AG20443 (cell line): ENCODE measurements around the gene RTN1.

Source experiments
- DNase-seq: peaks from one replicate; pipeline ENCODE4 v3.0.0; 2012; ENCODE audit warnings: low spot score, mixed read lengths

RTN1 gene

GRCh38 chr14:59788176-59788575 is 82.4 kb downstream of the RTN1 start:
- no peak for DNase-seq

DNA sequence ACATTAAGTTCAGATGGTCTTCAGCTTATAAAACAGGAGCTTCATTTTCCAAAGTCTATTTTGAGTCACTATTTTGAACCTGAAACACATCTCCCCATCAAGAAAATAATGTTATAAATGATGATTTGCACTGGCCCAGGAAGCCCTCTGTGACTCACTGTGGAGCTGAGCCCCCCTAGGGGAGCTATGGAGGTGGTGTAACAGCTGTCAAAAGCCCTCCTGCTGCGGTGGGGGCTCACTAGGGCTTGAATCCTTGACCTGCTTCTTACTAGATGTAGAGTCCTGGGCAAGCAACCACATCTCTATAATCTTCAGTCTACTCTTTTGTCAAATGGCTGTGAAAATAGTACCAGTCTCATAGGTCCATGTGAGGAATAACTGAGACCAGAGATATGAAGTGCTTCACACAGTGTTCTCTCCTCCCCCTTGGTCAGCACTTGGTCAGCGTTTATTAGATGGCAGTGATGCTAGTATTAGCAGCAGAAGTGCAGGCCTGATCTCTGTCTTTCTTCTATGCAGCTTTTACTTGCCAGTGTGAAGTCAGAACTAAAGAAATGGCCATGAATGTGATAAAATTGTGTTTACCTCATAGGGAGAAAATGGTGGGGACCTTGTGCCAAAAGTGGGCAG is 83.4 kb downstream of the RTN1 start:
- no peak for DNase-seq

DNA sequence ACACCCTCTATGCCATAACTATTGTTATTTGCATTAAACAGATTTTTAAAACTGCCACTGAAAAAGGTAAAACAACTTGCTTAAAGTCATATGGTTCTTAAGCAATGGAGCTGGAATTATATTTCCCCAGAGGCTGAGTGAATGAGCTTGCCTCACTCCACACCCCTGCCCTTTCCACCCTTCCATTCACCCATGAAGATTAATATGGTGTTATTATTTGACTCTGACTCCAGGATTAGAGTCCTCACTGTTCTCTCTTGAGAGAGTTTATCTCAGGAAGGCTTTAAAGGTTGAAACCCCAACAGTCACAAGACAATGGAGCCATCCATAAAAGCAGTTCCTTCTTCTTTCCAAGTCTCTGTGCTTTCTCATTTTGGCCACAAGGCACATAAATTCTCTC is 84.9 kb downstream of the RTN1 start:
- no peak for DNase-seq

DNA sequence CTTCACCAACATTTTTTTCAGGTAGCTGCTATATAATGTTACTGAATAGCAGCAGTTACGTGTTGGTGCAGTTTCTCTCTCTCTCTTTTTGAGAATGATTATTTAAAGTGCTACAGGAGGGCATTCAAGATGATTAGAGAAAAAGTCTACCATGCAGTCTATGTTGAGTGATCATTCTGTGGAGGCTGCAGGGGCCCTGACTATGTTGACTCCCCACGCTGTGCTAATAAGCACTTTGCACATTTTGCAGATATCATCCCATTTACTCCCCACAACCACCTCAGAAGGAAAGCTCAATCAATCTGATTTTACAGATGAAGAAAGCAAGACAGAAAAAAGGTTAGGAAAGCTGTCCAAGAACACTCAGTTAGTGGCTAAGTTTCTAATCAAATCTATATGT is 87.8 kb downstream of the RTN1 start:
- DNase-seq: no peak

- no peak for DNase-seq
Observed at GRCh38 chr14:59777006-59777579, 93.5 kb downstream of the RTN1 start.

DNA sequence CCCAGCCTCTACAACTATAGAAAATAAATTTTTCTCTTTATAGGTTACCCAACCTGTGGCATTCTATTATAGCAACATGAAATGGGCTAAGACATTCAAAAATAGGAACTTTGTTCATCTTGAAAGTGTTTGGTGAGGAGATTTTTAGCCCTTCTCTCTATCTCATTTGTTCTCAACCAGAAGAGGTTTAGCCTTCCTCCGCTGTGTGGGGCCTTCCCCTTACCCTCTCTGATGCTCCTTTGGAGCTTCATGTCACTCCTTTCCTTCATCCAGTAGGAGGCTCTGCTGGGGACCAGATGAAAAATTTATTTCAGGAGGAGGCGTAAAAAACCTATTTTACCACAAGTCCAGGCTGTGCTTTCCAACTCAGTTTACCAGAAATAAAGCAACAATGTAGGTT is 94.1 kb downstream of the RTN1 start:
- DNase-seq: no peak

DNA sequence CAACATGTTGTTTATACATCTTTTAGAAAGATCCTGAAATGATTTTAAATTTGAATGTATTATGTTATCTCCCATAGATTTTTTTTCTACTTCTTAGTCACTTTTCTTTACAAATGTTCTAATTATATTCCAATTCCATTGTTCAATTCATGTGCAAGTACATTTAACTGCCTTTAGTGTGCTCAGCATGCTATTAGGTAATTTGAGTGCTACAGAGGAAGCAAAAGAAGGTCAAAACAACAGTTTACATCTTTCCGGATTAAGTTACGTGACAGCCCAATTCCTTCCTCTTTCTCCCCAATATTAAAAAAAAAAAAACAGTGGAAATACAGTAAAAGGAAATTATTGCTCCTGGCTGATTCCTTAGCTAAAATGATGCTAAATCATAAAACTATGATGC is 98.3 kb downstream of the RTN1 start:
- no peak for DNase-seq

GRCh38 chr14:59771577-59771976 is 99.0 kb downstream of the RTN1 start:
- DNase-seq: no peak

DNA sequence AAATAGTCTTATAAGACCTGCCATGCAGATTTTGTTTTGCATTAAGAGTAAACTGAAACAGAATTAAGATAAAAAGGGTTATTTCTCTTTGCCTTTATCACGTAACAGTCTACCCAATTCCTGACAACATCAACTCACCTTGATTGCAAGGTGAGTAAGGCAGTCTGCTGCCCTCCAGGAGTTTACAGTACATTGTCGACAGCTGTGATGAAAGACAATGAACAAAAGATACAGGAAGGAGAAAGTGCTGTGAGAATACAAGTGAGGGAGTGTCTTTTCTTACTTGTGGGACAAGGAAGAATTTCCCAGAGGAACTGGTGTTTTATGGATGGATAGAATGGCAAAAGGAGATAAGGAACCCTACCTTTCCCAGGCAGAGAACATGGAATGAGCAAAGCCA is 101.0 kb downstream of the RTN1 start:
- DNase-seq: no peak

- DNase-seq: no peak
Observed at GRCh38 chr14:59768855-59769375, 101.7 kb downstream of the RTN1 start.

DNA sequence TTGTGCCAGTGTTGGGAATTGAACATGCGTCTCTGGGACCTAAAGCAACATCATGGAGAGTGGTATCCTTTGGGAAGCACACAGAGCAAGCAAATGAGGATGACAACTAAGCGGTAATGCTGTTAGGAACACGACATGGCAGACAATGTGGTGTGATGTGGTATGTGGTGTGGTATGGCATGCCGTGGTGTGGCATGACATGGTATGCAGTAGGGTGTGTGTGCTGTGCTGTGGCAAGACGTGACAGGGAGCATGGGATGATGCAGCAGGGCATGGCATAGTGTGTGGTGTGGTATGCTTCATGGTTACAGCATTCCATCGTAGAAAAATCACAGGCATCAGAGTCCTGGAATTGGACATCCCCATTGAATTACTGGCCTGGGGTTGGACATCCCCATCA is 108.7 kb downstream of the RTN1 start:
- no peak for DNase-seq

DNA sequence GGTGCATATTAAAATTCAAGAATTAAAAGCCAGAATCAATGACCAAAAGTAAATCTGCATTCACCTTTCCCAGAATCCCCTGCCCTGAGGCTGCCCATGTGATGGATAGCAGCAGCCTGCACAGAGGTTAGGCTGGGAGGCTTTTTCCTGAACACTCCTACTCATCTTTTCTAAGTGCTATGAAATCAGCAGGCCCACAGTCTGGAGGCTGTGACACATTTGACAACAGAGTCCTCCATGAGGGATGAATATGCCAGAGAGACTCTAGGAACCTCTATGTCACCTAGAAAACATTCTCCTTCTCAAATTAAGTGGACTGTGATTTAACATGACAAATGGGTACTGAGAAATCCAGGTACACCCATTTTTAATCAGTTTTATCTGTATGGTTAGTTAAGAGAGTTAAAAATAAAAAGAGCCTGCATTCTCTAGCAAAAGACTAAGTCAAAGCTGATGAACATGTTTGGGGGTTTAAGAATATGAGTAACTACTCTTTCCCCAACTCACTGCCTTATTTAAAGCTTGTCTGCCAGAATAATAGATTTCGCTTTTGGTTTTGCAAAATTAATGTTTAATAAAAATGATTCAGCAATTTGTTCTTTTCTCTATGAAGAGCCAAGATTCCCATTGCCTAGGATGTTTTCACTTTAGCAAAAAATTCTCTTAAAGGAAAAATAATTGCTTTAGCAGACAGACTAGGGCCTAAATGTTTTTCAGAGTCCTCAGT is 115.0 kb downstream of the RTN1 start:
- no peak for DNase-seq

DNA sequence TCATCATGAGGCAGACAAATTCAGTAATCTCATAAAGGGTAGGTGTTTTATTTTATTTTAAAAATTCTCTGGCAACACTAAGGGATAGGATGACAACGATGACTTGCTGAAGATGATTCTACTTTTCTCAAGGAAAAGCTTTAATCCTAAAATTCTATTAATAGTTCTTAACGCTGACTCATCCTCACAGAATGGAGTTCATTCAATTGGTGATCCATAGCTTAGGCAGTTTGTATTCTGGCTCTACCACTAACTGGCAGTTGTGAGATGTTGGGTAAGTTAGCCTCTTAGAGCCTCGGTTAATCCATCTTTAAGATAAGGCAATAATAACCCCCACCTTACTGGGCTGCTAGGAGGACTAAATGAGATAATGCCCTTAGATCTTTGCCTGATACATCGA is 116.3 kb downstream of the RTN1 start:
- DNase-seq: no peak

- DNase-seq: no peak
Observed at GRCh38 chr14:59753512-59753911, 117.1 kb downstream of the RTN1 start.

GRCh38 chr14:59751578-59751977 is 119.0 kb downstream of the RTN1 start:
- no peak for DNase-seq

DNA sequence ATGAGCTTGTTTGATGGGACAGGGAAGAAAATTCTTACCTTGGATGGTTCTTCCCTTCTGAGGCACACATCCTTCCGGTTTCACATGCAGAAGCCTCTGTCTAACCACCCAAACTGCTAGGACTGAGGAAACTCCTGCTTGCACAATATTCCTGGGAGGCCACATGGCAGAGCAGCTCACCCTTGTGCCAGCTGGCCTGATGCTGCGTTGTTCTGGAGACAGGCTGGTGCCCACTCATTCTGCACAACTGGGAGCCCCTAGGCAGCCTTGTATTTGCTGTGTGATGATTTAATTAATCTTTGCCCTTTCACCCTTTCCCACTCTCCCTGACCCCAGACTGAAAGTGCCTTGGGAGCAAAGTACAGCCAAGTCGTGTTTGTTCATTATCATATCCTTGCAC is 130.8 kb downstream of the RTN1 start:
- no peak for DNase-seq

GRCh38 chr14:59728304-59728703 is 142.3 kb downstream of the RTN1 start:
- no peak for DNase-seq

DNA sequence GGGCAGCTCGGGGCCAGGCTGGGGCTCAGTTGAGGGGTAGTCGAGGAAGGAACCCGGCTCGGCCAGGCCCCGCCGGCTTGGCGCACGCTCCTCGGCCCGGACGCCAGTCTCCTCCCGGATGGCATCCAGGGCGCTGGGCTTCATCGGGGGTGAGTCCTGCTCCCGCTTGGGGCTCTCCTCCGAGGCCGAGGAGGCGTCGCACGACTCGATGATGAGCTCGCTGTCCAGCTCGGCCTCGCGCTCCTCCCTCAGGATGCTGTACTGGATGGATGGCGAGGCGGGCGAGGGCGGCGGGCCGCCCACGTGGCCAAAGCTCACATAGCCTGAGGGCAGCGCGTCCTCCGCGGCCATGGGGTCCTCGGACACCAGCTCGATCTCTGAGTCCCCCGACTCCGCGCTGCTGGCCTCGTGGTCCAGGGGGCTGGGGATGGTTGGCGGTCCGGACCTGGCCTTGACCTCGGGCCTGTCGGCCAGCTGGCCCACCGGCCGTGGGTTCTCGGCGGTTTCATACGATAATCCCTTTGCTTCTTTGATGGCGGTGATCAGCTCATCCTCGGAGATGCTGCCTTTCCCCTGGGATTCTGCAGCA is 143.4 kb downstream of the RTN1 start:
- no peak for DNase-seq

- no peak for DNase-seq
Observed at GRCh38 chr14:59711080-59711479, 159.5 kb downstream of the RTN1 start.

DNA sequence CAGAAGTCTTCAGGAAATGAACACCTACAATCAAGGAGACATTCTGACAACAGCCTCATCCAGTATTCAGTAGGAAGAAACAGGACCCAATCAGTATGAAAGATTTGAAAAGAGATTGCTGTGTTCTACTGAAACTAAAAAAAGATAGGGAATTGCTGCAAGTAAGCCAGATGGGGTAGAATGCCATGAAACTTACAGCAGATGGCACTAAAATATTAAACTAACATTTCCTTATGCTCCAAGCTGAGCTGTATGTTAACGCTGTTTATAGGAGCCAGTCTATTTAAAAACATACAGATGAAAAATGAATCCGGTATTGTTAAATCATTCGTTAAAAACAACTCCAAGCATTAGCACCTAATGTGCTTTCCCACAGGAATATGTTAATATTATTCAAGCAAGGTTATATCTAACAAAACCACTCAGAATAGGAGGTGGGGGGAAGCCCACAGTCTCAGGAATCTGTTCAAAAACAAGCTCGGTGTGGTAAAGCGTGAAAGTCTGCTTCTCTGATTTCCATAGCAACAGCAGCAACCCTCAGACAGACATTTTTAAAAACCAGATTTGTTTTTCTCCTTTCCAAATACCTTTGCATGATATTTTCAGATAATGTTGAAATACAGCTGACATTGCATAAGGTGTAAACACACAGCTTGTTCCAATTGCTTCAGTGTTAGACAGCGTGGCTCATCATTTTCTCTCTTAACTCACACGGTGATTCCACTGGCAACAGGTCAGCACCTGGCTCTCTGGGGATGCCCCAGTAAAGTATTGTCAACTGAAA is 162.6 kb downstream of the RTN1 start:
- no peak for DNase-seq

DNA sequence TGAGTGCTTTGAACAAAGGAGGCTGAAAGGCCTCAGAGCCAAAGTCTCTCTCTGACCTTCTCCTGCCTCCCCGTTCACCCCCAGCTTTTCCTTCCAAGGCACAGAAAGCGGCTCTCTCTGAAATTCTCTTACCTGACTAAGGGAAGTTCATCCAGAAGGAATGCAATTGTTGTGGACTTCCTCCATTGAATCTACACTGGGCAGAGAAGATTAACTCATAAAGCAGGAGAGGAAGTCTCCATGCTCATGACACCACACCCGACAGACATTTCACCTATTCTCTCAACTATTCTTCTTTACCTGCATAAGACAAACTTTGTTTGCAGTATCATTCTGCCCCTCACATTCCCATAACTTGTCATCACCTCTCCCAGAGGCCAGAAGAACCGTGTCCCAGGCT is 164.7 kb downstream of the RTN1 start:
- no peak for DNase-seq

DNA sequence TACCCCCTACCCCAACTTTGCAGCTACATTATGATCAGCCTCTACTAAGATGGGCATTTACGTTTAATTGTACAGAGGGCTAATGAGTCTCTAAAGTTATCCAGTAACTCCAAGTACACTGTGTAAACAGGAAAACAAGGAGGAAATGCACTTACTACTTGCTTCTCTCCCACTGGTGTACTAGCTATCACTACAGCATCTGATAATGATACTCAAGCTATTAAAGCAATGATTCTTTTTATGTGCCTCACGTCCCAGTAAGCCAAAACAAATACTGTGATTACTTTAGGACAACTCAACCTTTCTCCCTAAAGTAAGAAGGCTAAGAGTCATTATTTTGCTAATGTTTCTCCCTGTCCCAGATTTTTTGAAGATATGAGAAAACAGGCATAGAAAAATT is 165.3 kb downstream of the RTN1 start:
- DNase-seq: no peak
